HG03439 (cell line): ENCODE data around the gene SUMO4.

ENCODE experiments used
- ATAC-seq: cut with Tn5 transposase; IDR thresholded peaks from one replicate; pipeline ENCODE4 v1.9.1; 2021; ENCODE audit warnings: mild to moderate bottlenecking, moderate library complexity; ENCODE audit not compliant: unreplicated experiment

The SUMO4 gene

GRCh38 chr6:149389509-149390297, 10.4 kb upstream of the SUMO4 start:
- no peak for ATAC-seq

- ATAC-seq, result no peak
These were observed 8.0 kb upstream of the SUMO4 start for GRCh38 chr6:149392093-149392492.

- no peak for ATAC-seq
These were observed 7.5 kb upstream of the SUMO4 start for GRCh38 chr6:149392535-149392934.

- ATAC-seq, result no peak
These were observed 6.9 kb upstream of the SUMO4 start for GRCh38 chr6:149393002-149393679.

- no peak for ATAC-seq
These were observed 4.9 kb upstream of the SUMO4 start for GRCh38 chr6:149395185-149395584.

GRCh38 chr6:149397384-149397783, 2.7 kb upstream of the SUMO4 start:
- no peak for ATAC-seq

- no peak for ATAC-seq
These were observed 3.5 kb downstream of the SUMO4 start for GRCh38 chr6:149403534-149403933.

- ATAC-seq, result no peak
These were observed 6.0 kb downstream of the SUMO4 start for GRCh38 chr6:149405823-149406765.

- ATAC-seq, result no peak
These were observed 9.6 kb downstream of the SUMO4 start for GRCh38 chr6:149409617-149410016.

GRCh38 chr6:149410557-149410956, 10.5 kb downstream of the SUMO4 start:
- no peak for ATAC-seq

- ATAC-seq, result no peak
These were observed 13.9 kb downstream of the SUMO4 start for GRCh38 chr6:149414009-149414408.

GRCh38 chr6:149414821-149415220, 14.8 kb downstream of the SUMO4 start:
- no peak for ATAC-seq

- ATAC-seq, result no peak
These were observed 19.8 kb downstream of the SUMO4 start for GRCh38 chr6:149419696-149420404.

- ATAC-seq, result no peak
These were observed 21.1 kb downstream of the SUMO4 start for GRCh38 chr6:149421132-149421531.

- no peak for ATAC-seq
These were observed 22.5 kb downstream of the SUMO4 start for GRCh38 chr6:149422581-149422980.

- no peak for ATAC-seq
These were observed 23.9 kb downstream of the SUMO4 start for GRCh38 chr6:149423964-149424440.

- ATAC-seq, result no peak
These were observed 25.2 kb downstream of the SUMO4 start for GRCh38 chr6:149425224-149425623.

GRCh38 chr6:149425754-149426153, 25.7 kb downstream of the SUMO4 start:
- no peak for ATAC-seq

GRCh38 chr6:149428606-149429005, 28.5 kb downstream of the SUMO4 start:
- no peak for ATAC-seq
